GM13976 (cell line): Measurements from ENCODE around the gene CDC16.
"Not testable (repeated sequence)": the region's sequence is repeated elsewhere in the genome, so short reads cannot be mapped to it uniquely, and the experiment has no call there.

Source experiments
- DNase-seq: peaks from one replicate; pipeline ENCODE4 v3.0.0; 2012; ENCODE audit warnings: low spot score
- in situ Hi-C: fragments of 300-500 bp; cut with MboI; formaldehyde crosslinking; loops from one replicate; pipeline ENCODE4 v1.12.0; 2022; ENCODE audit warnings: low sequenced_read_pairs, mixed read lengths, inconsistent platforms; ENCODE audit not compliant: unreplicated experiment
- TF ChIP-seq, protein P1 (sequence below): IDR thresholded peaks from 2 replicates; pipeline ENCODE4 v1.5.1; 2012; ENCODE audit warnings: borderline replicate concordance, mild to moderate bottlenecking; ENCODE audit not compliant: insufficient read depth; ENCODE audit errors: extremely low read depth, missing control alignments, control extremely low read depth

Gene CDC16

DNA sequence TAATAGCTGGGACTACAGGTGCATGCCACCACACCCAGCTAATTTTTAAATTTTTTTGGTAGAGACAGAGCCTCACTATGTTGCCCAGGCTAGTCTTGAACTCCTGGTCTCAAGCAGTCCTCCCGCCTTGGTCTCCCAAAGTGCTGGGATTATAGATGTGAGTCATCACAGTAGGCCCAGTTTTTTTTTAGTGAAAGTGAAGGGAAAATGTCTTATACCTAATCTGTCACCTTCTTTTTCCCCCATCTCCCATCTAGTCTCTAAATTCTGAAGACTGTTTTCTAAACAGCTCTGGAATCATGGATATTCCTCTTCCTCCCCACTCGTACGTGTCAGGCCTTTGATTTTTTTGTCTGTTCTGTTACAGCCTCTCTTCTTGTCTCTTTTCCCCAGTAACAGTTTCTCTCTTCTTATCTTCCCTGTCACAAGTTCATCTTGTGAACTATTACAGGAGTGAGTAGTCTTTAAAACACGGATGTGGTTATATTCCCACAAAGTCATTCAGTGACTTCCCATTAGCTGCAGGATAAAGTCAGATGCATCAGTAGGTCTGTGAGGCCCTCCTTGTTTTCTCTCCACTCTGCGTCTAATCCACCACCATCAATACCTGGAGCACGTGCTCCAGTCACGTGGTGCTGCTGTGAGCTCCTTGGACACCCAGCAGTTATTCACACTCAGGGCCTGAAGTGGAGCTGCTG lies 2.9 kb downstream of the CDC16 start:
- no peak for DNase-seq
- in situ Hi-C loops, result no loop called here
- TF ChIP-seq, protein P1, sequence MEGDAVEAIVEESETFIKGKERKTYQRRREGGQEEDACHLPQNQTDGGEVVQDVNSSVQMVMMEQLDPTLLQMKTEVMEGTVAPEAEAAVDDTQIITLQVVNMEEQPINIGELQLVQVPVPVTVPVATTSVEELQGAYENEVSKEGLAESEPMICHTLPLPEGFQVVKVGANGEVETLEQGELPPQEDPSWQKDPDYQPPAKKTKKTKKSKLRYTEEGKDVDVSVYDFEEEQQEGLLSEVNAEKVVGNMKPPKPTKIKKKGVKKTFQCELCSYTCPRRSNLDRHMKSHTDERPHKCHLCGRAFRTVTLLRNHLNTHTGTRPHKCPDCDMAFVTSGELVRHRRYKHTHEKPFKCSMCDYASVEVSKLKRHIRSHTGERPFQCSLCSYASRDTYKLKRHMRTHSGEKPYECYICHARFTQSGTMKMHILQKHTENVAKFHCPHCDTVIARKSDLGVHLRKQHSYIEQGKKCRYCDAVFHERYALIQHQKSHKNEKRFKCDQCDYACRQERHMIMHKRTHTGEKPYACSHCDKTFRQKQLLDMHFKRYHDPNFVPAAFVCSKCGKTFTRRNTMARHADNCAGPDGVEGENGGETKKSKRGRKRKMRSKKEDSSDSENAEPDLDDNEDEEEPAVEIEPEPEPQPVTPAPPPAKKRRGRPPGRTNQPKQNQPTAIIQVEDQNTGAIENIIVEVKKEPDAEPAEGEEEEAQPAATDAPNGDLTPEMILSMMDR, result no peak

DNA sequence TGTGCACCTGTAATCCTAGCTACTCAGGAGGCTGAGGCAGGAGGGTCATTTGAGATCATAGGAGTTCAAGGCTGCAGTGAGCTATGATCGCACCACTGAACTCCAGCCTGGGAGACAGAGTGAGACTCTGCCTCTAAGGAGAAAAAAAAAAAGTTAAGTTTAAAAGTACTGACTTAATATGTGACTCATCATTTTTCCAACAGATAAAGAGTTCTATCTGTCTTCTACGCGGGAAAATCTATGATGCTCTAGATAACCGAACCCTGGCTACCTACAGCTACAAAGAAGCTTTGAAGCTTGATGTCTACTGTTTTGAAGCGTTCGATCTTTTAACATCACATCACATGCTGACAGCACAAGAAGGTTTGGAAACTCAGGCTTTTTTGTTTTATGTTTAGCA lies 7.2 kb downstream of the CDC16 start:
- in situ Hi-C loops, result no loop called here
- DNase-seq, result no peak
- TF ChIP-seq, protein P1, result no peak

DNA sequence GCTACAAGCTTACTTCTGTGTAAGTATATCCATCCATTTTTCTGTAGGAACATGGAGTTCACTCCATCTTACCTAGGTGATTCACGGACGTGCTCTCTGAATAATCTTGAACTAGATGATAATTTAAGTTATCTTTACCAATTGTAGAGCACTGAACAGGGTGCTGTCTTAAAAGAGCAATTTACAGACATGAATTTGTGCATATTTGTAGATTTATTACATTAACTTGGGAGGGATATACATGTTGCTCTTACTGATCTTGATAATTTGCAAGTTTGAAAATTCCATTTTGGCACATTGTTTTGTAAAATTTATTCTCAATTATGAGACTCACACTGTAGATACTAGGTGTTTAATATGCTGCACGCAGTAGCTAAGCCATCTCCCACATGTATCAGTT lies 9.3 kb downstream of the CDC16 start:
- DNase-seq, result no peak
- TF ChIP-seq, protein P1, result no peak
- in situ Hi-C loops, result no loop called here

DNA sequence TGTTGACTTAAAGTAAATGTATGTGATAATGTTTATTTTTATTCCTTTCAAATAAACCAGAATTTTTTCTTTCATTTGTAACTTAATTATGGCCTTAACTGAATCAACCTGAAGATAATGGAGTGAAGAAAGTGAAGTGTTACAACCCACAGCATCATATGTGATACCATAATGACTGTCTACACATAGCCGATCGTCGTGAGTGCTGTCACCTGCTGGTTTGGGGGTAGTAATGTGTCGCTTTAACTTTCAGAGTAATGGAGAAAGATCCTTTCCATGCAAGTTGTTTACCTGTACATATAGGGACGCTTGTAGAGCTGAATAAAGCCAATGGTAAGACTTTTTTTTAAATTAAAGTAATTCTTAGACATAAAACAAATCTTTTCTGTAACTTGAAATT lies 9.9 kb downstream of the CDC16 start:
- in situ Hi-C loops, result no loop called here
- DNase-seq, result no peak
- TF ChIP-seq, protein P1, result no peak

DNA sequence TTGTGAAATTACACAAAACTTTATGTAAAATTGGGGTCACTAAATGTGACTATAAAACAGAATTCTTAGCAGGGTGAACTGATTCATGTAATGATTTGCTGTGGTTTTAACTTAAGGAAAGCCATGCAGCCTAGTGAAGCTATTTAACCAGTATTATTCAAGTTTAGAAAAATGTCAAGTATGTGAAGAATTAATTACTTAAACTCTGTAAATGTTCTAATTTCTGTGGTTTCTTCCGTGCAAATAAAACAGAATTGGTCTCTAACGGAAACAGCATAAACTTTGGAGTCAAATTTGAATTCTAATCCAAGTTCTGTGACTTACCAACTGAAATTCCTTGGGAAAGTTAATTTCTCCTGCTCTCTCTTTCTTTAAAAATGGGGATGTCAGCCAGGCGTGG lies 13.3 kb downstream of the CDC16 start:
- TF ChIP-seq, protein P1, result no peak
- in situ Hi-C loops, result no loop called here

DNA sequence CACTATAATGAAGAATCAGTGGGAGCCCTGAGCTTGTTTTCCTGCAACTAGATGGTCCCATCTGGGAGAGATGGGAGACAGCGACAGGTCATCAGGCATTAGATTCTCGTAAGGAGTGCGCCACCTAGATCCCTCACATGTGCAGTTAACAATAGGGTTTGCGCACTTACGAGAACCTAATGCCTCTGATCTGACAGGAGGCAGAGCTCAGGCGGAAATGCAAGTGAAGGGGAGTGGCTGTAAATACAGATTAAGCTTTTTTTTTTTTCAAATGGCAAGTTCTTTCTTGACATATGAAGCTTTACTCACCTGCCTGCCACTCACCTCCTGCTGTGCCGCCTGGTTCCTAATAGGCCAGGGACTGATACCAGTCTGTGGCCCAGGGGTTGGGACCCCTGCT lies 14.4 kb downstream of the CDC16 start:
- in situ Hi-C loops, result no loop called here
- TF ChIP-seq, protein P1, result no peak
- DNase-seq, result no peak

More for the DNA sequence above, 13.3 kb downstream of the CDC16 start:
- DNase-seq, result no peak

DNA sequence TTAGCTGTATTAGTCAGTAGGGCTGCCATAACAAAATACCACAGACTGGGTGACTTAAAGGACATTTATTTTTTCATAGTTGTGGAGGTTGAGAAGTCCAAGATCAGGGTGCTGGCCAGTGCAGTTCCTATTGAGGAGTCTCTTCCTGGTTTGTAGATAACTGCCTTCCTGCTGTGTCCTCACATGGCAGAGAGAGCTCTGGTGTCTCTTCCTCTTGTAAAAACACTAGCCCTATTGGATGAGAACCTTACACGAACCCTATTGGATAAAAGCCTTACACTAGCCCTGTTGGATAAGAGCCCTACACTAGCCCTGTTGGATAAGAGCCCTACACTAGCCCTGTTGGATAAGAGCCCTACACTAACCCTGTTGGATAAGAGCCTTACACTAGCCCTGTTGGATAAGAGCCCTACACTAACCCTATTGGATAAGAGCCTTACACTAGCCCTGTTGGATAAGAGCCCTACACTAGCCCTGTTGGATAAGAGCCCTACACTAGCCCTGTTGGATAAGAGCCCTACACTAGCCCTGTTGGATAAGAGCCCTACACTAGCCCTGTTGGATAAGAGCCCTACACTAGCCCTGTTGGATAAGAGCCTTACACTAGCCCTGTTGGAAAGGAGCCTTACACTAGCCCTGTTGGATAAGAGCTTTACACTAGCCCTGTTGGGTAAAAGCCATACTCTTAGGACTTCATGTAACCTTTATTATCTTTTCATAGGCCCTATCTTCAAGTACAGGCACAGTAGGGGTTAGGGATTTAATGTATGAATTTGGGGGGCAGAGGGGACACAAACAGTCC lies 17.1 kb downstream of the CDC16 start:
- in situ Hi-C loops, result not testable (repeated sequence)

More for the DNA sequence above, 17.1 kb downstream of the CDC16 start:
- DNase-seq, result not testable (repeated sequence)
